Measurements from ENCODE around the gene PRDM5. TPM values are rescaled to one million over a fixed set of nuclear protein-coding genes. Genes with fewer than 3 reads are reported as not detected.

The PRDM5 gene
- total RNA-seq, 1 experiment from 2014 or later: 0.85 TPM

GRCh38 chr4:120760047-120760446 lies 162.5 kb downstream of the PRDM5 start:
- DNase-seq: no peak
- intact Hi-C loops (cut with micrococcal nuclease; ENCODE audit: unreplicated experiment): no loop called here
- no TSS peak for BruUV-seq (replicated peaks)
- POLR2A ChIA-PET (ENCODE audit: unreplicated experiment): no interaction called here
- Histone ChIP-seq H3K27ac (no peak overlapping the region), H4K20me1 (ENCODE audit: insufficient read depth) (no peaks in the 10 kb centered on the region), H2AFZ (no peak overlapping the region), H3K27me3 (ENCODE audit: insufficient read depth, low read depth) (no peaks in the 10 kb centered on the region), H3K4me3 (no peak overlapping the region), H3F3A (ENCODE audit: insufficient read depth, low read depth) (no peaks in the 10 kb centered on the region), H3K9me3 (ENCODE audit: insufficient read depth, low read depth) (no peaks in the 10 kb centered on the region), H3K79me2 (ENCODE audit: low read depth) (no peaks in the 10 kb centered on the region), H3K9me2 (ENCODE audit: insufficient read depth) (peaks cover 6% of the 10 kb centered on the region; the same call in 1 of the 2 replicates), H3K36me3 (ENCODE audit: low read depth) (no peaks in the 10 kb centered on the region), H3K4me2 (no peak overlapping the region), H3K4me1 (replicated peaks; ENCODE audit: insufficient read depth) (no peaks in the 10 kb centered on the region)
- CTCF ChIA-PET: no interaction called here
- no peak for TF ChIP-seq EZH2 (IDR thresholded peaks at IDR 0.05; ENCODE audit: low read depth)
- TF ChIP-seq CTCF (conservative IDR thresholded peaks at IDR 0.05): no peak

- H3K4me3 ChIP-seq: no peak overlapping the region
- intact Hi-C loops (cut with micrococcal nuclease; ENCODE audit: unreplicated experiment): no loop called here
- no peaks in the 10 kb centered on the region for H3K9me3 ChIP-seq (ENCODE audit: insufficient read depth, low read depth)
- H3K9me2 ChIP-seq (ENCODE audit: insufficient read depth): no peaks in the 10 kb centered on the region
- no peak overlapping the region for H2AFZ ChIP-seq
- ChIA-PET CTCF (no interaction called here), POLR2A (ENCODE audit: unreplicated experiment) (interaction anchor here (0.6 kb wide), 1 partner anchor 13 kb away, joined by 7 read pairs; no protein-coding TSS in a partner anchor)
- no peak overlapping the region for H3K27ac ChIP-seq
- no TSS peak for BruUV-seq (replicated peaks)
- H3F3A ChIP-seq (ENCODE audit: insufficient read depth, low read depth): no peaks in the 10 kb centered on the region
- H4K20me1 ChIP-seq (ENCODE audit: insufficient read depth): no peaks in the 10 kb centered on the region
- H3K4me1 ChIP-seq (replicated peaks; ENCODE audit: insufficient read depth): no peaks in the 10 kb centered on the region
- H3K79me2 ChIP-seq (ENCODE audit: low read depth): no peaks in the 10 kb centered on the region
- TF ChIP-seq CTCF (conservative IDR thresholded peaks at IDR 0.05) (no peak), EZH2 (IDR thresholded peaks at IDR 0.05; ENCODE audit: low read depth) (no peak)
- no peaks in the 10 kb centered on the region for H3K36me3 ChIP-seq (ENCODE audit: low read depth)
- H3K4me2 ChIP-seq: no peak overlapping the region
- no peaks in the 10 kb centered on the region for H3K27me3 ChIP-seq (ENCODE audit: insufficient read depth, low read depth)
- DNase-seq: no peak
Observed at GRCh38 chr4:120755864-120756263, 166.7 kb downstream of the PRDM5 start.

GRCh38 chr4:120754590-120754989 lies 167.9 kb downstream of the PRDM5 start:
- intact Hi-C loops (cut with micrococcal nuclease; ENCODE audit: unreplicated experiment): no loop called here
- no peaks in the 10 kb centered on the region for H3F3A ChIP-seq (ENCODE audit: insufficient read depth, low read depth)

More at GRCh38 chr4:120754590-120754989, 167.9 kb downstream of the PRDM5 start:
- H4K20me1 ChIP-seq (ENCODE audit: insufficient read depth): no peaks in the 10 kb centered on the region
- H2AFZ ChIP-seq: no peak overlapping the region
- DNase-seq: no peak
- H3K79me2 ChIP-seq (ENCODE audit: low read depth): no peaks in the 10 kb centered on the region
- no peak overlapping the region for H3K4me3 ChIP-seq
- H3K36me3 ChIP-seq (ENCODE audit: low read depth): no peaks in the 10 kb centered on the region
- no TSS peak for BruUV-seq (replicated peaks)
- H3K4me1 ChIP-seq (replicated peaks; ENCODE audit: insufficient read depth): no peaks in the 10 kb centered on the region
- no peak overlapping the region for H3K4me2 ChIP-seq
- no peaks in the 10 kb centered on the region for H3K27me3 ChIP-seq (ENCODE audit: insufficient read depth, low read depth)
- H3K27ac ChIP-seq: no peak overlapping the region
- TF ChIP-seq EZH2 (IDR thresholded peaks at IDR 0.05; ENCODE audit: low read depth) (no peak), CTCF (conservative IDR thresholded peaks at IDR 0.05) (no peak)
- no peaks in the 10 kb centered on the region for H3K9me3 ChIP-seq (ENCODE audit: insufficient read depth, low read depth)
- H3K9me2 ChIP-seq (ENCODE audit: insufficient read depth): no peaks in the 10 kb centered on the region
- ChIA-PET POLR2A (ENCODE audit: unreplicated experiment) (no interaction called here), CTCF (no interaction called here)
